Measurements from ENCODE around the gene MANBA.
A peak's percentile ranks its signal among the peaks of the same experiment; 100 is the strongest.

The MANBA gene

DNA sequence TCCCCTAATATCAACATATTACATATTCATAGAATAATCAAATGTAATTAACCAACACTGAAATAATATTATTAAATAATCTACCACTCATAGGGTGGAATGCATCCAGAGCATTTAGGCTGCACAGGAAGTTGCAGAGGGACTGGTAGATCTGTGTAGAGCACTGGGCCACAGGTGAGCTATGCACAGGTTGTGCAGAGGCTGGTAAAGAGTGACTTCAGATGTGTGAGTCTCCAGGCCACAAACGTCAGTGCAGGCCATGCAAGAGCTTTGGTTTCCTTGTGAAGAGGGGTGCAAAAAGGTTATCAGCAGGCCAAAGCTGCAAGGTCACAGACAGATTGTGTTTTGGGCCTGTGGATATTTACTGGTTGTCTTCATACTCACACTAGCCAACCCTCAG is 25.5 kb upstream of the MANBA start:
- DNase-seq = no peak
- no peak overlapping the region for H3K4me3 ChIP-seq (ENCODE audit: control insufficient read depth in 1 of 7, extremely low read depth in 1 of 7, insufficient read depth in 4 of 7, low read depth in 2 of 7, low read length in 6 of 7)
- H3K9me3 ChIP-seq (ENCODE audit: control extremely low read depth in 1 of 5, control insufficient read depth in 4 of 5, insufficient read depth in 2 of 5, low read depth in 1 of 5, low read length in 4 of 5) = peaks cover 0 to 2% (median 0%) of the 10 kb centered on the region in 5 experiments
- no CpG with 5 or more reads among the region's 1 CpG for WGBS (ENCODE audit: insufficient coverage)
- no peaks in the 10 kb centered on the region for H3K27me3 ChIP-seq (replicated peaks in 2 of 5; ENCODE audit: control insufficient read depth in 4 of 5, insufficient read depth in 5 of 5, low read length in 4 of 5)
- POLR2A ChIA-PET = no interaction called here
- CTCF ChIA-PET = interaction anchor here (1.0 kb wide), 1 partner anchor 11 kb away, joined by 3 read pairs; no protein-coding TSS in a partner anchor
- H3K4me1 ChIP-seq (ENCODE audit: control extremely low read depth in 1 of 4, control insufficient read depth in 4 of 4, insufficient read depth in 4 of 4, low read length in 3 of 4) = peaks cover 3 to 11% (median 7%) of the 10 kb centered on the region in 4 experiments
- H3K27ac ChIP-seq (ENCODE audit: insufficient read depth in 1 of 2, low read depth in 1 of 2, low read length in 2 of 2, poor library complexity in 1 of 2, severe bottlenecking in 2 of 2) = no peak overlapping the region
- H3K36me3 ChIP-seq (ENCODE audit: control insufficient read depth in 4 of 4, insufficient read depth in 4 of 4, low read length in 3 of 4) = peaks cover 0 to 4% (median 1%) of the 10 kb centered on the region in 4 experiments

DNA sequence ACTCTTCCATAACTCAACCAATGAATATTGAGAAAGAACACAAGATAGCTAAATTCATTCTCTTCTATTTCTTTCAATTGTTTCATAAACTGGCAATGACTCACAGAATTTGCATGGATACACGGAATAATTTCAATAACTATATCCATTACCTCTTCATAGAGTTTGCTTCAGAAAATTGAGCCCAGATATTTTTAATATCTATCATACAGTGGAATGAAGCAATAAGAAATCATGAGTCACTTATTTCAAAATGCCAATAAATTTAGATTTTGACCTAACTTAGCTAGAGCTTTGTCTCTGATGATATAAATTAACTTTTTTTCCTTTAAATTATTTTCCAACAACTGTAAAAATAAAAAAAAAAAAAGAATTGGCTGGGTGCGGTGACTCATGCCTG is 22.2 kb upstream of the MANBA start:
- H3K9me3 ChIP-seq (ENCODE audit: control extremely low read depth in 1 of 5, control insufficient read depth in 4 of 5, insufficient read depth in 2 of 5, low read depth in 1 of 5, low read length in 4 of 5) = peaks cover 0 to 2% (median 0%) of the 10 kb centered on the region in 5 experiments
- WGBS (ENCODE audit: insufficient coverage) = no CpG with 5 or more reads among the region's 2 CpGs
- CTCF ChIA-PET = no interaction called here

GRCh38 chr4:102781570-102781969 is 20.8 kb upstream of the MANBA start:
- no peak overlapping the region for H3K4me3 ChIP-seq (ENCODE audit: control insufficient read depth in 1 of 7, extremely low read depth in 1 of 7, insufficient read depth in 4 of 7, low read depth in 2 of 7, low read length in 6 of 7)
- H3K9me3 ChIP-seq (ENCODE audit: control extremely low read depth in 1 of 5, control insufficient read depth in 4 of 5, insufficient read depth in 2 of 5, low read depth in 1 of 5, low read length in 4 of 5) = no peaks in the 10 kb centered on the region
- ChIA-PET CTCF (interaction anchor here (1.3 to 1.7 kb wide), 2 partner anchors 20 to 22 kb away, joined by 4 to 6 read pairs; partner anchors contain the start of gene MANBA), POLR2A (no interaction called here)
- peaks cover 5 to 17% (median 7%) of the 10 kb centered on the region in 4 experiments for H3K4me1 ChIP-seq (ENCODE audit: control extremely low read depth in 1 of 4, control insufficient read depth in 4 of 4, insufficient read depth in 4 of 4, low read length in 3 of 4)
- WGBS (ENCODE audit: insufficient coverage) = 100% methylated on average over 1 of the region's 1 CpG
- peaks cover 0 to 4% (median 1%) of the 10 kb centered on the region in 4 experiments for H3K36me3 ChIP-seq (ENCODE audit: control insufficient read depth in 4 of 4, insufficient read depth in 4 of 4, low read length in 3 of 4)
- no peaks in the 10 kb centered on the region for H3K27me3 ChIP-seq (replicated peaks in 2 of 5; ENCODE audit: control insufficient read depth in 4 of 5, insufficient read depth in 5 of 5, low read length in 4 of 5)
- H3K27ac ChIP-seq (ENCODE audit: insufficient read depth in 1 of 2, low read depth in 1 of 2, low read length in 2 of 2, poor library complexity in 1 of 2, severe bottlenecking in 2 of 2) = no peak overlapping the region
- no peak for DNase-seq

More for the DNA sequence above, 22.2 kb upstream of the MANBA start:
- peaks cover 5 to 17% (median 7%) of the 10 kb centered on the region in 4 experiments for H3K4me1 ChIP-seq (ENCODE audit: control extremely low read depth in 1 of 4, control insufficient read depth in 4 of 4, insufficient read depth in 4 of 4, low read length in 3 of 4)
- H3K36me3 ChIP-seq (ENCODE audit: control insufficient read depth in 4 of 4, insufficient read depth in 4 of 4, low read length in 3 of 4) = peaks cover 0 to 4% (median 1%) of the 10 kb centered on the region in 4 experiments
- H3K27ac ChIP-seq (ENCODE audit: insufficient read depth in 1 of 2, low read depth in 1 of 2, low read length in 2 of 2, poor library complexity in 1 of 2, severe bottlenecking in 2 of 2) = no peak overlapping the region
- no peak overlapping the region for H3K4me3 ChIP-seq (ENCODE audit: control insufficient read depth in 1 of 7, extremely low read depth in 1 of 7, insufficient read depth in 4 of 7, low read depth in 2 of 7, low read length in 6 of 7)
- POLR2A ChIA-PET = interaction anchor here (0.6 kb wide), 1 partner anchor 23 kb away, joined by 3 read pairs; no protein-coding TSS in a partner anchor
- no peak for DNase-seq
- H3K27me3 ChIP-seq (replicated peaks in 2 of 5; ENCODE audit: control insufficient read depth in 4 of 5, insufficient read depth in 5 of 5, low read length in 4 of 5) = no peaks in the 10 kb centered on the region

- POLR2A ChIA-PET = interaction anchor here (1.0 kb wide), 1 partner anchor 20 kb away, joined by 3 read pairs; the partner anchor contains the start of gene MANBA
Observed at GRCh38 chr4:102780476-102781144, 19.8 kb upstream of the MANBA start.

DNA sequence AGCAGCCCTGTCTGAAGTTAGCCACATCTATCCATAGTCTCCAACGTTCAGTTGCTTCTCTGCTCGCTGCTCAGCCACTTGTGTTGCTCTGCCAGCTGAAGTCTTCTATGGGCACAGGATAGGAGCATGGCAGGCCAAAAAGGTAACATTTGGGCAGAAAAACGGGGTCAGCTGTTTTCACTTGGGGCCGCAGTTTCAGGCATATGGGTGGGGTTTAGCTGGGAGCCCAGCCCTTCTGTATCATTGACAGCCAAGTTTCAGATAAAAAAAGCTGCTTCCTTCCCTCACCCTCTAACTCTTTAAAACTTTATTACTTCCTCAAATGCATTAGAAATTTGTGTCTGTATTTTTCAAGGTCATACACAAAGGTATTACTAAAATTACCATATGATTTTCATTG is 18.4 kb upstream of the MANBA start:
- H3K36me3 ChIP-seq (ENCODE audit: control insufficient read depth in 4 of 4, insufficient read depth in 4 of 4, low read length in 3 of 4) = no peaks in the 10 kb centered on the region
- no peak overlapping the region for H3K27ac ChIP-seq (ENCODE audit: insufficient read depth in 1 of 2, low read depth in 1 of 2, low read length in 2 of 2, poor library complexity in 1 of 2, severe bottlenecking in 2 of 2)
- 41% methylated on average over 4 of the region's 4 CpGs for WGBS (ENCODE audit: insufficient coverage)
- H3K27me3 ChIP-seq (replicated peaks in 2 of 5; ENCODE audit: control insufficient read depth in 4 of 5, insufficient read depth in 5 of 5, low read length in 4 of 5) = no peaks in the 10 kb centered on the region
- CTCF ChIA-PET = interaction anchor here (1.5 kb wide), 1 partner anchor 18 kb away, joined by 7 read pairs; the partner anchor contains the start of gene MANBA
- DNase-seq = peak in 2 of 3 donors; percentile 35 to 52
- POLR2A ChIA-PET = no interaction called here
- H3K4me3 ChIP-seq (ENCODE audit: control insufficient read depth in 1 of 7, extremely low read depth in 1 of 7, insufficient read depth in 4 of 7, low read depth in 2 of 7, low read length in 6 of 7) = peak overlapping the region in 2 of 7 experiments; percentile 4 to 45
- H3K9me3 ChIP-seq (ENCODE audit: control extremely low read depth in 1 of 5, control insufficient read depth in 4 of 5, insufficient read depth in 2 of 5, low read depth in 1 of 5, low read length in 4 of 5) = no peaks in the 10 kb centered on the region
- H3K4me1 ChIP-seq (ENCODE audit: control extremely low read depth in 1 of 4, control insufficient read depth in 4 of 4, insufficient read depth in 4 of 4, low read length in 3 of 4) = peaks cover 5 to 17% (median 7%) of the 10 kb centered on the region in 4 experiments

More at GRCh38 chr4:102780476-102781144, 19.8 kb upstream of the MANBA start:
- Histone ChIP-seq H3K9me3 (ENCODE audit: control extremely low read depth in 1 of 5, control insufficient read depth in 4 of 5, insufficient read depth in 2 of 5, low read depth in 1 of 5, low read length in 4 of 5) (no peaks in the 10 kb centered on the region), H3K4me3 (ENCODE audit: control insufficient read depth in 1 of 7, extremely low read depth in 1 of 7, insufficient read depth in 4 of 7, low read depth in 2 of 7, low read length in 6 of 7) (no peak overlapping the region), H3K27me3 (replicated peaks in 2 of 5; ENCODE audit: control insufficient read depth in 4 of 5, insufficient read depth in 5 of 5, low read length in 4 of 5) (no peaks in the 10 kb centered on the region), H3K4me1 (ENCODE audit: control extremely low read depth in 1 of 4, control insufficient read depth in 4 of 4, insufficient read depth in 4 of 4, low read length in 3 of 4) (peaks cover 5 to 17% (median 7%) of the 10 kb centered on the region in 4 experiments), H3K36me3 (ENCODE audit: control insufficient read depth in 4 of 4, insufficient read depth in 4 of 4, low read length in 3 of 4) (no peaks in the 10 kb centered on the region), H3K27ac (ENCODE audit: insufficient read depth in 1 of 2, low read depth in 1 of 2, low read length in 2 of 2, poor library complexity in 1 of 2, severe bottlenecking in 2 of 2) (no peak overlapping the region)
- CTCF ChIA-PET = interaction anchor here (0.8 to 1.7 kb wide), 3 partner anchors 19 to 33 kb away, joined by 4 to 6 read pairs (median 4); partner anchors contain the start of gene MANBA
- 86% methylated on average over 5 of the region's 5 CpGs for WGBS (ENCODE audit: insufficient coverage)
- DNase-seq = peak in 1 of 3 donors; percentile 43

- H3K4me3 ChIP-seq (ENCODE audit: control insufficient read depth in 1 of 7, extremely low read depth in 1 of 7, insufficient read depth in 4 of 7, low read depth in 2 of 7, low read length in 6 of 7) = peak overlapping the region in 2 of 7 experiments; percentile 4 to 45
- no peak for DNase-seq
- 96% methylated on average over 6 of the region's 7 CpGs for WGBS (ENCODE audit: insufficient coverage)
- no peaks in the 10 kb centered on the region for H3K27me3 ChIP-seq (replicated peaks in 2 of 5; ENCODE audit: control insufficient read depth in 4 of 5, insufficient read depth in 5 of 5, low read length in 4 of 5)
- ChIA-PET CTCF (interaction anchor here (1.5 kb wide), 1 partner anchor 18 kb away, joined by 7 read pairs; the partner anchor contains the start of gene MANBA), POLR2A (no interaction called here)
- H3K9me3 ChIP-seq (ENCODE audit: control extremely low read depth in 1 of 5, control insufficient read depth in 4 of 5, insufficient read depth in 2 of 5, low read depth in 1 of 5, low read length in 4 of 5) = no peaks in the 10 kb centered on the region
- no peak overlapping the region for H3K27ac ChIP-seq (ENCODE audit: insufficient read depth in 1 of 2, low read depth in 1 of 2, low read length in 2 of 2, poor library complexity in 1 of 2, severe bottlenecking in 2 of 2)
- peaks cover 5 to 17% (median 7%) of the 10 kb centered on the region in 4 experiments for H3K4me1 ChIP-seq (ENCODE audit: control extremely low read depth in 1 of 4, control insufficient read depth in 4 of 4, insufficient read depth in 4 of 4, low read length in 3 of 4)
- H3K36me3 ChIP-seq (ENCODE audit: control insufficient read depth in 4 of 4, insufficient read depth in 4 of 4, low read length in 3 of 4) = no peaks in the 10 kb centered on the region
Observed at GRCh38 chr4:102778720-102779119, 18.0 kb upstream of the MANBA start.

- no peak for DNase-seq
Observed at GRCh38 chr4:102775805-102776204, 15.0 kb upstream of the MANBA start.

More at GRCh38 chr4:102775805-102776204, 15.0 kb upstream of the MANBA start:
- Histone ChIP-seq H3K4me1 (ENCODE audit: control extremely low read depth in 1 of 4, control insufficient read depth in 4 of 4, insufficient read depth in 4 of 4, low read length in 3 of 4) (peaks cover 5 to 16% (median 7%) of the 10 kb centered on the region in 4 experiments), H3K4me3 (ENCODE audit: control insufficient read depth in 1 of 7, extremely low read depth in 1 of 7, insufficient read depth in 4 of 7, low read depth in 2 of 7, low read length in 6 of 7) (no peak overlapping the region), H3K27ac (ENCODE audit: insufficient read depth in 1 of 2, low read depth in 1 of 2, low read length in 2 of 2, poor library complexity in 1 of 2, severe bottlenecking in 2 of 2) (no peak overlapping the region), H3K27me3 (replicated peaks in 2 of 5; ENCODE audit: control insufficient read depth in 4 of 5, insufficient read depth in 5 of 5, low read length in 4 of 5) (no peaks in the 10 kb centered on the region), H3K9me3 (ENCODE audit: control extremely low read depth in 1 of 5, control insufficient read depth in 4 of 5, insufficient read depth in 2 of 5, low read depth in 1 of 5, low read length in 4 of 5) (no peaks in the 10 kb centered on the region), H3K36me3 (ENCODE audit: control insufficient read depth in 4 of 4, insufficient read depth in 4 of 4, low read length in 3 of 4) (no peaks in the 10 kb centered on the region)
- CTCF ChIA-PET = no interaction called here
- WGBS (ENCODE audit: insufficient coverage) = no CpG with 5 or more reads among the region's 1 CpG
- POLR2A ChIA-PET = no interaction called here
